ENCODE results near the gene ARHGAP15. TPM values are rescaled to one million over a fixed set of nuclear protein-coding genes. Genes with fewer than 3 reads are reported as not detected.

The ARHGAP15 gene
- total and polyA plus RNA-seq, 9 donors, result 1.5 to 10.0 (median 2.6) TPM

GRCh38 chr2:143252138-143252907 lies 123.1 kb downstream of the ARHGAP15 start:
- no peaks in the 10 kb centered on the region for H3K27me3 ChIP-seq
- WGBS, 3 donors, result 90 to 96% (median 94%) methylated on average over 5 of the region's 5 CpGs
- no peak overlapping the region for H3K27ac ChIP-seq
- H3K4me1 ChIP-seq (ENCODE audit: insufficient read depth), result no peaks in the 10 kb centered on the region
- no peak for TF ChIP-seq CTCF (IDR thresholded peaks at IDR 0.05)
- no peak for TF ChIP-seq EP300 (IDR thresholded peaks at IDR 0.05)
- no peak for TF ChIP-seq POLR2A (IDR thresholded peaks at IDR 0.05)
- DNase-seq, result no peak
- intact Hi-C loops (cut with DNase I), result no loop called here
- H3K9me3 ChIP-seq, result no peaks in the 10 kb centered on the region
- H3K4me3 ChIP-seq, result no peak overlapping the region
- H3K36me3 ChIP-seq, result no peaks in the 10 kb centered on the region

GRCh38 chr2:143254110-143254509 lies 124.9 kb downstream of the ARHGAP15 start:
- 85 to 93% (median 90%) methylated on average over 1 of the region's 1 CpG for WGBS, 3 donors
- Histone ChIP-seq H3K9me3 (no peaks in the 10 kb centered on the region), H3K27ac (no peak overlapping the region), H3K36me3 (no peaks in the 10 kb centered on the region), H3K27me3 (no peaks in the 10 kb centered on the region), H3K4me1 (ENCODE audit: insufficient read depth) (no peaks in the 10 kb centered on the region), H3K4me3 (no peak overlapping the region)
- intact Hi-C loops (cut with DNase I), result no loop called here
- no peak for TF ChIP-seq POLR2A (IDR thresholded peaks at IDR 0.05)
- TF ChIP-seq CTCF (IDR thresholded peaks at IDR 0.05), result no peak
- TF ChIP-seq EP300 (IDR thresholded peaks at IDR 0.05), result no peak
- no peak for DNase-seq

GRCh38 chr2:143255086-143255485 lies 125.9 kb downstream of the ARHGAP15 start:
- intact Hi-C loops (cut with DNase I), result loop anchor here in 1 of 4 donors (5.0 kb wide), 1 partner anchor 103 kb away; no protein-coding TSS in a partner anchor
- no peaks in the 10 kb centered on the region for H3K4me1 ChIP-seq (ENCODE audit: insufficient read depth)
- no peaks in the 10 kb centered on the region for H3K27me3 ChIP-seq
- H3K4me3 ChIP-seq, result no peak overlapping the region
- 87 to 93% (median 92%) methylated on average over 3 of the region's 3 CpGs for WGBS, 3 donors
- H3K36me3 ChIP-seq, result no peaks in the 10 kb centered on the region
- H3K9me3 ChIP-seq, result no peaks in the 10 kb centered on the region
- DNase-seq, result no peak
- no peak for TF ChIP-seq CTCF (IDR thresholded peaks at IDR 0.05)
- no peak for TF ChIP-seq POLR2A (IDR thresholded peaks at IDR 0.05)
- no peak for TF ChIP-seq EP300 (IDR thresholded peaks at IDR 0.05)
- no peak overlapping the region for H3K27ac ChIP-seq

- TF ChIP-seq EP300 (IDR thresholded peaks at IDR 0.05) (no peak), CTCF (IDR thresholded peaks at IDR 0.05) (no peak), POLR2A (IDR thresholded peaks at IDR 0.05) (no peak)
- Histone ChIP-seq H3K36me3 (no peaks in the 10 kb centered on the region), H3K27me3 (no peaks in the 10 kb centered on the region), H3K27ac (no peak overlapping the region), H3K4me3 (no peak overlapping the region), H3K4me1 (ENCODE audit: insufficient read depth) (no peaks in the 10 kb centered on the region), H3K9me3 (no peaks in the 10 kb centered on the region)
- intact Hi-C loops (cut with DNase I), result loop anchor here in 1 of 4 donors (5.0 kb wide), 1 partner anchor 104 kb away; no protein-coding TSS in a partner anchor
- no peak for DNase-seq
Observed at GRCh38 chr2:143255899-143256298, 126.7 kb downstream of the ARHGAP15 start.
